ENCODE measurements around the gene PTPRT. TPM values are rescaled to one million over a fixed set of nuclear protein-coding genes. Genes with fewer than 3 reads are reported as not detected.

PTPRT gene
- total and polyA plus RNA-seq, 10 of the 15 experiments (the other 5 are each of a cell fraction or from before 2014, with no cell fraction given), result not detected

- no peak for TF ChIP-seq YBX1 (IDR thresholded peaks at IDR 0.05)
- no peak for TF ChIP-seq SUPT20H (IDR thresholded peaks at IDR 0.05; ENCODE audit: borderline replicate concordance, control insufficient read depth, low read depth, low read length)
- TF ChIP-seq, protein P1, sequence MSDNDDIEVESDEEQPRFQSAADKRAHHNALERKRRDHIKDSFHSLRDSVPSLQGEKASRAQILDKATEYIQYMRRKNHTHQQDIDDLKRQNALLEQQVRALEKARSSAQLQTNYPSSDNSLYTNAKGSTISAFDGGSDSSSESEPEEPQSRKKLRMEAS (IDR thresholded peaks at IDR 0.05; ENCODE audit: low read depth, low read length), result no peak
- no peak for TF ChIP-seq IKZF1 (conservative IDR thresholded peaks at IDR 0.05)
- no peak for TF ChIP-seq RB1 (IDR thresholded peaks at IDR 0.05; ENCODE audit: borderline replicate concordance)
- no peak for TF ChIP-seq EP300 (IDR thresholded peaks at IDR 0.05; ENCODE audit: borderline replicate concordance in 1 of 2, control insufficient read depth in 1 of 2, low read depth in 2 of 2, low read length in 2 of 2)
- no peak for TF ChIP-seq IRF4 (IDR thresholded peaks at IDR 0.05; ENCODE audit: low read depth, low read length)
- no peak for TF ChIP-seq MTA3 (IDR thresholded peaks at IDR 0.05; ENCODE audit: borderline replicate concordance, low read length)
- TF ChIP-seq EED (IDR thresholded peaks at IDR 0.05; ENCODE audit: low read depth), result no peak
- no peak for TF ChIP-seq CHD1 (IDR thresholded peaks at IDR 0.05; ENCODE audit: low read depth, low read length)
These were observed 555.5 kb downstream of the PTPRT start (continued) for GRCh38 chr20:42634156-42634555.

DNA sequence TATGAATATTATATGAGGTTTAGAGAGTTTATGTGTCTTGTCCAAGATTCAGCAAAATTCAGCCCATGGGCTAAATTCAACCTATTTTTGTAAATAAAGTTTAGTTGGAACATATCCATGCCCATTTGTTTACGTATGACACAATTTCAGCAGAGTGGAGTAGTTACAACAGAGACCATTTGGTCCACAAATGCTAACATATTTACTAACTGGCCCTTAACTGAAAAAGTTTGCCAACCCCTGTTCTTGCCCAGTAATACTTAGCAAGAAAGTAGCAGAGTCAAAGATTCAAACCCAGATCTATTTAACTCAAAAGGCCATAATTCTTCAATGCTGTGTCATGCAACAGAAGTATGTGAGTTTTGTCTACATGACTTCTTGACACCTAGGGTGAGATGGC is 561.0 kb downstream of the PTPRT start:
- POLR2A ChIA-PET, result interaction anchor here (0.6 kb wide), 1 partner anchor 238 kb away, joined by 4 read pairs; no protein-coding TSS in a partner anchor
- Histone ChIP-seq H3K4me3 (no peak overlapping the region), H3K79me2 (ENCODE audit: control insufficient read depth, insufficient read depth, low read length) (no peaks in the 10 kb centered on the region), H3K27me3 (replicated peaks in 1 of 2; ENCODE audit: control insufficient read depth in 2 of 2, insufficient read depth in 2 of 2, low read length in 1 of 2) (no peaks in the 10 kb centered on the region), H3K4me2 (ENCODE audit: control insufficient read depth, insufficient read depth) (no peak overlapping the region), H4K20me1 (ENCODE audit: control insufficient read depth, insufficient read depth) (no peaks in the 10 kb centered on the region), H3K9me3 (replicated peaks; ENCODE audit: control insufficient read depth, insufficient read depth, low read length) (no peaks in the 10 kb centered on the region), H3K36me3 (ENCODE audit: control insufficient read depth in 2 of 2, insufficient read depth in 2 of 2, low read length in 1 of 2) (no peaks in the 10 kb centered on the region), H3K4me1 (ENCODE audit: control insufficient read depth, insufficient read depth, low read length) (no peaks in the 10 kb centered on the region), H3K9ac (ENCODE audit: control insufficient read depth, insufficient read depth, low read length) (no peak overlapping the region), H3K27ac (ENCODE audit: control insufficient read depth, insufficient read depth) (no peak overlapping the region), H2AFZ (ENCODE audit: control insufficient read depth, low read depth, low read length) (no peak overlapping the region)
- 8% methylated on average over 1 of the region's 1 CpG for WGBS (ENCODE audit: insufficient coverage, insufficient replicate concordance, low lambda C conversion rate, missing lambda C conversion rate)
- SMC1A ChIA-PET (ENCODE audit: uncharacterized antibody, unreplicated experiment), result no interaction called here
- no peak for ATAC-seq
- DNase-seq (ENCODE audit: low read depth, low spot score), result no peak
- intact Hi-C loops (cut with micrococcal nuclease; ENCODE audit: unreplicated experiment) (no loop called here), in situ Hi-C loops (cut with MboI) (no loop called here)
- TF ChIP-seq NR2C1 (IDR thresholded peaks at IDR 0.05) (no peak), KLF5 (IDR thresholded peaks at IDR 0.05; ENCODE audit: partially characterized antibody) (no peak), BCL11A (IDR thresholded peaks at IDR 0.05; ENCODE audit: low read depth, low read length) (no peak), RAD51 (IDR thresholded peaks at IDR 0.05) (no peak)
- TF ChIP-seq, protein P2, sequence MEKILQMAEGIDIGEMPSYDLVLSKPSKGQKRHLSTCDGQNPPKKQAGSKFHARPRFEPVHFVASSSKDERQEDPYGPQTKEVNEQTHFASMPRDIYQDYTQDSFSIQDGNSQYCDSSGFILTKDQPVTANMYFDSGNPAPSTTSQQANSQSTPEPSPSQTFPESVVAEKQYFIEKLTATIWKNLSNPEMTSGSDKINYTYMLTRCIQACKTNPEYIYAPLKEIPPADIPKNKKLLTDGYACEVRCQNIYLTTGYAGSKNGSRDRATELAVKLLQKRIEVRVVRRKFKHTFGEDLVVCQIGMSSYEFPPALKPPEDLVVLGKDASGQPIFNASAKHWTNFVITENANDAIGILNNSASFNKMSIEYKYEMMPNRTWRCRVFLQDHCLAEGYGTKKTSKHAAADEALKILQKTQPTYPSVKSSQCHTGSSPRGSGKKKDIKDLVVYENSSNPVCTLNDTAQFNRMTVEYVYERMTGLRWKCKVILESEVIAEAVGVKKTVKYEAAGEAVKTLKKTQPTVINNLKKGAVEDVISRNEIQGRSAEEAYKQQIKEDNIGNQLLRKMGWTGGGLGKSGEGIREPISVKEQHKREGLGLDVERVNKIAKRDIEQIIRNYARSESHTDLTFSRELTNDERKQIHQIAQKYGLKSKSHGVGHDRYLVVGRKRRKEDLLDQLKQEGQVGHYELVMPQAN (conservative IDR thresholded peaks at IDR 0.05), result no peak
- RAD21 ChIA-PET (ENCODE audit: unreplicated experiment), result no interaction called here
- CTCF ChIA-PET, result no interaction called here
- BruUV-seq (replicated peaks), result no TSS peak
- FAIRE-seq, result no peak
